Urothelium cell line (cell line): ENCODE results near the gene MIEN1.
A peak's percentile ranks its signal among the peaks of the same experiment; 100 is the strongest.
"Not testable (repeated sequence)": the region's sequence is repeated elsewhere in the genome, so short reads cannot be mapped to it uniquely, and the experiment has no call there.

Experiments
- DNase-seq: peaks from one replicate; pipeline ENCODE4 v3.0.0; 2011; ENCODE audit warnings: low spot score, mixed read lengths
- FAIRE-seq: peaks from 2 replicates; lab custom pipeline; 2011; peaks lifted over from hg19 to GRCh38; lab: Jason Lieb, UNC

Gene MIEN1

GRCh38 chr17:39730095-39730921 is at the start of gene MIEN1:
MIEN1 (minus strand) TSS chr17:39730532; CDS start chr17:39730495, 37 bp downstream.
- DNase-seq = peak; percentile 96
- peak; percentile 30 for FAIRE-seq

- DNase-seq (no peak), FAIRE-seq (no peak)
Measured at GRCh38 chr17:39777534-39778365, 47.4 kb upstream of the MIEN1 start.

- DNase-seq = no peak
- FAIRE-seq = no peak
Measured at GRCh38 chr17:39776252-39776651, 45.9 kb upstream of the MIEN1 start.

GRCh38 chr17:39775031-39775430 is 44.7 kb upstream of the MIEN1 start:
- DNase-seq (no peak), FAIRE-seq (no peak)

GRCh38 chr17:39774047-39774446 is 43.7 kb upstream of the MIEN1 start:
- DNase-seq (no peak), FAIRE-seq (no peak)

GRCh38 chr17:39772987-39773934 is 42.9 kb upstream of the MIEN1 start:
- no peak for FAIRE-seq

GRCh38 chr17:39772415-39772814 is 42.1 kb upstream of the MIEN1 start:
- FAIRE-seq (no peak), DNase-seq (no peak)

More at GRCh38 chr17:39772987-39773934, 42.9 kb upstream of the MIEN1 start:
- DNase-seq = no peak

GRCh38 chr17:39769974-39770587 is 39.7 kb upstream of the MIEN1 start:
- DNase-seq (peak; percentile 74), FAIRE-seq (no peak)

GRCh38 chr17:39767147-39767546 is 36.8 kb upstream of the MIEN1 start:
- FAIRE-seq (no peak), DNase-seq (no peak)

GRCh38 chr17:39765766-39766165 is 35.4 kb upstream of the MIEN1 start:
- FAIRE-seq (peak; percentile 5), DNase-seq (no peak)

- DNase-seq (no peak), FAIRE-seq (no peak)
Measured at GRCh38 chr17:39765175-39765574, 34.8 kb upstream of the MIEN1 start.

- FAIRE-seq = not testable (repeated sequence)
Measured at GRCh38 chr17:39764171-39764570, 33.8 kb upstream of the MIEN1 start.

GRCh38 chr17:39763051-39763820 is 32.9 kb upstream of the MIEN1 start:
- FAIRE-seq = no peak
- DNase-seq = no peak

More at GRCh38 chr17:39764171-39764570, 33.8 kb upstream of the MIEN1 start:
- DNase-seq = not testable (repeated sequence)

- DNase-seq (no peak), FAIRE-seq (no peak)
Measured at GRCh38 chr17:39761861-39762496, 31.6 kb upstream of the MIEN1 start.

GRCh38 chr17:39759204-39759603 is 28.9 kb upstream of the MIEN1 start:
- no peak for DNase-seq
- no peak for FAIRE-seq

- DNase-seq (no peak), FAIRE-seq (no peak)
Measured at GRCh38 chr17:39757931-39758873, 27.9 kb upstream of the MIEN1 start.

GRCh38 chr17:39757176-39757662 is 26.9 kb upstream of the MIEN1 start:
- FAIRE-seq = no peak
- no peak for DNase-seq
